ENCODE data around the gene PACRG. TPM values are rescaled to one million over a fixed set of nuclear protein-coding genes. Genes with fewer than 3 reads are reported as not detected.

Gene PACRG
- polyA plus RNA-seq, 2 of the 4 experiments (the other 2 are of a cell fraction): 0.14 to 0.30 TPM

DNA sequence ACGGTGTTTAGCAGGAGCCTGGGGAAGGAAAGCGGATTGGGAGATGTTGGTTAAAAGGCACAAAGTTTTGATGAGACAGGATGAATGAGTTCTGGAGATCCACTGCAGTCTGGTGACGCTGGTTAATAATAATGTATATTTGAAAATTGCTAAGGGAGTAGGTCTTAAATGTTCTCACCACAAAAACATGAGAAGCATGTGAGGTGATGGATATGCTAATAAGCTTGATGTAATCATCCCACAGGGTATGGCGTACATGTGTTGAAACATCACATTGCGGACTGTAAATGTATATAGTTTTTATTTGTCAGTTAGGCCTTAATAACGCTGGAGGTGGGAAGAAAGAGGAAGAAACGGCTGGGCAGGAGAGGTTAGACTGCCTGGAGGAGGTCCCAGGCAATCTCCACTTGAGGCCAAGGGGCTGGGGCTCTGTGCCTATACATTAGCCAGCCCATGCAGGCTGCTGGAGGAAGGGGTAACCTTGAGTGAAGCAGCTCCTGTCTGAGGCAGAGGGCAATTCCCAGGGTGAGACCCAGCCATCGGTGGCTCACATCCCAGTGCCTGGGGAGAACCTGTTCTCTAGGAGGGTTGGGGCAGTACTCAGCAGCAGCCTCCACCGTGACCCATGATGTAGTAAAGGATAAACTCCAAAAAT, 498.5 kb downstream of the PACRG start:
- H3K27ac ChIP-seq: no peak overlapping the region
- ATAC-seq (no peak), FAIRE-seq (no peak), DNase-seq (ENCODE audit: low read depth in 1 of 2, low spot score in 1 of 2) (no peak)
- POLR2A ChIA-PET: no interaction called here
- TF ChIP-seq RFX5 (IDR thresholded peaks at IDR 0.05) (no peak), POLR2A (IDR thresholded peaks at IDR 0.05; ENCODE audit: low read length) (no peak), MAFK (IDR thresholded peaks at IDR 0.05; ENCODE audit: partially characterized antibody) (no peak)
- no peak overlapping the region for H3K4me3 ChIP-seq
- WGBS (ENCODE audit: missing lambda C conversion rate): 63% methylated on average over 9 of the region's 9 CpGs
- H3K4me2 ChIP-seq: no peak overlapping the region
- no peaks in the 10 kb centered on the region for H3K4me1 ChIP-seq
- no peaks in the 10 kb centered on the region for H3K9me3 ChIP-seq
- CTCF ChIA-PET: no interaction called here

DNA sequence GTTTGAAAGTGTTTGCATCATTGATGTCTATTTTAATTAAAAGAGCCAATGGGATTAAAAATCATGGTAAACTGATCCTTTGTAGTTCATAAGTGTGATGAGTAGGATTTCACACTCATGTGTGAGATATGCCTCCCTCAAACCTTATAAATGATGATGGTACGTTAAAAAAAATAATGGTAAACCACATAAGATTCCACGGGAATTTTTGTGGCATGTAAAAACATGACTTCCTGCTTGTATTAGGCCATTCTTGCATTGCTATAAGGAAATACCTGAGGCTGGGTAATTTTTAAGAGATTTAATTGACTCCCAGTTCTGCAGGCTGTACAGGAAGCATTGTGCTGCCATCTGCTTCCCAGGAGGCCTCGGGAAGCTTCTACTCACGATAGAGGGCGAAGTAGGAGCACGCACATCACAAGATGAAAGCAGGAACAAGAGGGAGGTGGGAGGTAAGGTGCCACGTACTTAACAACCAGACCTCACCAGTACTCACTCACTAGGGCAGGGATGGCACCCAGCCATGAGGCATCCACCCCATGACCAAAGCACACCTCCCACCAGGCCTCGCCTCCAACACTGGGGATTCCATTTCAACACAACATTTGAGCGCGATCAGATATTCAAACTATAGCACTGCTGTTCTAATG, 499.2 kb downstream of the PACRG start:
- Histone ChIP-seq H3K9me3 (no peaks in the 10 kb centered on the region), H3K4me2 (no peak overlapping the region), H3K27ac (no peak overlapping the region), H3K4me3 (no peak overlapping the region), H3K4me1 (no peaks in the 10 kb centered on the region)
- ChIA-PET CTCF (no interaction called here), POLR2A (no interaction called here)
- FAIRE-seq (no peak), DNase-seq (ENCODE audit: low read depth in 1 of 2, low spot score in 1 of 2) (no peak), ATAC-seq (no peak)
- TF ChIP-seq RCOR1 (IDR thresholded peaks at IDR 0.05; ENCODE audit: low read depth, low read length) (no peak), EP300 (IDR thresholded peaks at IDR 0.05) (no peak), ZNF302 (CRISPR knock-in tag; IDR thresholded peaks at IDR 0.05) (no peak), FOXS1 (CRISPR knock-in tag; IDR thresholded peaks at IDR 0.05) (no peak), CBX2 (IDR thresholded peaks at IDR 0.05; ENCODE audit: borderline replicate concordance, low read depth) (no peak), GATA3 (IDR thresholded peaks at IDR 0.05; ENCODE audit: borderline replicate concordance) (no peak), CHD4 (IDR thresholded peaks at IDR 0.05; ENCODE audit: borderline replicate concordance) (no peak), FOSL2 (IDR thresholded peaks at IDR 0.05) (no peak), FOSL2 (CRISPR knock-in tag; IDR thresholded peaks at IDR 0.05) (no peak), HOXB13 (CRISPR knock-in tag; IDR thresholded peaks at IDR 0.05; ENCODE audit: low read depth) (no peak), RNF2 (IDR thresholded peaks at IDR 0.05; ENCODE audit: borderline replicate concordance, low read depth) (no peak)
- TF ChIP-seq, protein P1, sequence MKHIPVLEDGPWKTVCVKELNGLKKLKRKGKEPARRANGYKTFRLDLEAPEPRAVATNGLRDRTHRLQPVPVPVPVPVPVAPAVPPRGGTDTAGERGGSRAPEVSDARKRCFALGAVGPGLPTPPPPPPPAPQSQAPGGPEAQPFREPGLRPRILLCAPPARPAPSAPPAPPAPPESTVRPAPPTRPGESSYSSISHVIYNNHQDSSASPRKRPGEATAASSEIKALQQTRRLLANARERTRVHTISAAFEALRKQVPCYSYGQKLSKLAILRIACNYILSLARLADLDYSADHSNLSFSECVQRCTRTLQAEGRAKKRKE (CRISPR knock-in tag; IDR thresholded peaks at IDR 0.05; ENCODE audit: low read depth): no peak
- TF ChIP-seq, protein P2, sequence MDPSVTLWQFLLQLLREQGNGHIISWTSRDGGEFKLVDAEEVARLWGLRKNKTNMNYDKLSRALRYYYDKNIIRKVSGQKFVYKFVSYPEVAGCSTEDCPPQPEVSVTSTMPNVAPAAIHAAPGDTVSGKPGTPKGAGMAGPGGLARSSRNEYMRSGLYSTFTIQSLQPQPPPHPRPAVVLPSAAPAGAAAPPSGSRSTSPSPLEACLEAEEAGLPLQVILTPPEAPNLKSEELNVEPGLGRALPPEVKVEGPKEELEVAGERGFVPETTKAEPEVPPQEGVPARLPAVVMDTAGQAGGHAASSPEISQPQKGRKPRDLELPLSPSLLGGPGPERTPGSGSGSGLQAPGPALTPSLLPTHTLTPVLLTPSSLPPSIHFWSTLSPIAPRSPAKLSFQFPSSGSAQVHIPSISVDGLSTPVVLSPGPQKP (IDR thresholded peaks at IDR 0.05; ENCODE audit: low read depth, low read length): no peak
- 76% methylated on average over 10 of the region's 10 CpGs for WGBS (ENCODE audit: missing lambda C conversion rate)

DNA sequence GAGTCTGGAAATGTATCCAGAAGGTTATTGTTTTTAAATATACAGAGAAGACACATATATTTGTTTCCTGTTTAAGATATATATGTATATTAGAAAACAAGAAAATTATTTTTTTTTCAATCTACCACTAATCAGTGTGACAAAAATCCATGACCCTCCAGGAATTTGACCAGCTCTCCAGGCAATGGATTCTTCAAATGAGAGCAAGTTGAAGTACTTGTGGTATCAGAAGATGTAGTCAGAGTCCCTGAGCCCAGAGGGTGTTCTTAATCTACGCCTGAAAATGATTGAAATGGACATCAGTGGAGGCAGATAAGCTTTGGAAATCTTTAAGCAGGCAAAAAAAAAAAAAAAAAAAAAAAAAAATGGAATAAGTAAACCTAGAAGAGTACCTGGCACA, 500.3 kb downstream of the PACRG start:
- Histone ChIP-seq H3K4me1 (no peaks in the 10 kb centered on the region), H3K4me3 (no peak overlapping the region), H3K27ac (no peak overlapping the region), H3K4me2 (no peak overlapping the region), H3K9me3 (no peaks in the 10 kb centered on the region)
- ChIA-PET POLR2A (no interaction called here), CTCF (no interaction called here)
- WGBS (ENCODE audit: missing lambda C conversion rate): 38% methylated on average over 1 of the region's 1 CpG
- no peak for DNase-seq (ENCODE audit: low read depth in 1 of 2, low spot score in 1 of 2)
- ATAC-seq: no peak
- no peak for FAIRE-seq
- no peak for TF ChIP-seq POLR2A (IDR thresholded peaks at IDR 0.05; ENCODE audit: low read length)
- no peak for TF ChIP-seq HOXB13 (CRISPR knock-in tag; IDR thresholded peaks at IDR 0.05; ENCODE audit: low read depth)
- no peak for TF ChIP-seq NR3C1 (IDR thresholded peaks at IDR 0.05)
- no peak for TF ChIP-seq ZNF302 (CRISPR knock-in tag; IDR thresholded peaks at IDR 0.05)
- TF ChIP-seq, protein P3, sequence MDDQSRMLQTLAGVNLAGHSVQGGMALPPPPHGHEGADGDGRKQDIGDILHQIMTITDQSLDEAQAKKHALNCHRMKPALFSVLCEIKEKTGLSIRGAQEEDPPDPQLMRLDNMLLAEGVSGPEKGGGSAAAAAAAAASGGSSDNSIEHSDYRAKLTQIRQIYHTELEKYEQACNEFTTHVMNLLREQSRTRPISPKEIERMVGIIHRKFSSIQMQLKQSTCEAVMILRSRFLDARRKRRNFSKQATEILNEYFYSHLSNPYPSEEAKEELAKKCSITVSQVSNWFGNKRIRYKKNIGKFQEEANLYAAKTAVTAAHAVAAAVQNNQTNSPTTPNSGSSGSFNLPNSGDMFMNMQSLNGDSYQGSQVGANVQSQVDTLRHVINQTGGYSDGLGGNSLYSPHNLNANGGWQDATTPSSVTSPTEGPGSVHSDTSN (IDR thresholded peaks at IDR 0.05): no peak
- no peak for TF ChIP-seq ZSCAN20 (CRISPR knock-in tag; IDR thresholded peaks at IDR 0.05)
